GM19463 (cell line): Measurements from ENCODE around the gene MPZL1.

Experiments used
- ATAC-seq: cut with Tn5 transposase; IDR thresholded peaks from one replicate; pipeline ENCODE4 v1.9.1; 2021; ENCODE audit warnings: mild to moderate bottlenecking, moderate library complexity; ENCODE audit not compliant: unreplicated experiment

MPZL1 gene

GRCh38 chr1:167721617-167722151 is at the start of gene MPZL1:
Gene MPZL1, plus strand, starts transcription at chr1:167721982. Its CDS starts 170 bp downstream, at chr1:167722152.
- peak; percentile 91 for ATAC-seq

DNA sequence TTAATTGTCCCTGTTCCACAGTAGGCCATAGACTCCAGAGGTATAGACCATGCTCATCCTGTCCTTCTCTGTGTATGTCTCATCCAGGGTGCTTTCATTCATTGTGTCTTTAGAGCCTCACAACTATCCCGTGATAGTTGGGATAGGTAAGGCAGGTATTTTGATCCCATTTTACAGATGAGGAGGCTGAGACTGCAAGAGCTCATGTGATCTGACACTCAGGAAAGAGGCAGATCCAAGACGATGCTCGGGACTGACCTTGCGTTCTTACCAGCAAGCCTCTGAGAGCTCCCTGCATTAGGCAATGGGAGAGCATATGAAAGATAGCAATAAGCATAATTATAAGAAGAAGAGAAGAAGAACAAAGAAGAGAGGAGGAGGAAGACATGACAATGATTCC is 49.0 kb upstream of the MPZL1 start:
- no peak for ATAC-seq

GRCh38 chr1:167673265-167673664 is 48.5 kb upstream of the MPZL1 start:
- no peak for ATAC-seq

DNA sequence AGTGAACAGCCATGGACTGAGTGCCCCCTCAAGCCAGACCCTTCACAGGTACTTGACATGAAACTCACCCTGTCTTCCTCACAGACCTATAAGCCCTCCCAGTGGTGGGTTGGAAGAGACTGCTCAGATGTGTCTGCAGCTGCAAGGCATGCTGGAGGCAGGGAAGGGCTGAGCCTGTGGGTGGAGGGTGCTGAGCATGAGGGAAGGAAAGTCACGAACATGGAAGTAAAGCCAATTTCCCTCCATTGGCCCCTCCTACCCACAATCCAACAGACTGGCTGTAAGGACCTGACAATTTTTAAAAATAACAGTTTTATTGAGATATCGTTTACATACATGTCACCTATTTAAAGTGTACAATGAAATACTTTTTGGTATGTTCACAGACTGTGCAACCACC is 47.6 kb upstream of the MPZL1 start:
- ATAC-seq: no peak

DNA sequence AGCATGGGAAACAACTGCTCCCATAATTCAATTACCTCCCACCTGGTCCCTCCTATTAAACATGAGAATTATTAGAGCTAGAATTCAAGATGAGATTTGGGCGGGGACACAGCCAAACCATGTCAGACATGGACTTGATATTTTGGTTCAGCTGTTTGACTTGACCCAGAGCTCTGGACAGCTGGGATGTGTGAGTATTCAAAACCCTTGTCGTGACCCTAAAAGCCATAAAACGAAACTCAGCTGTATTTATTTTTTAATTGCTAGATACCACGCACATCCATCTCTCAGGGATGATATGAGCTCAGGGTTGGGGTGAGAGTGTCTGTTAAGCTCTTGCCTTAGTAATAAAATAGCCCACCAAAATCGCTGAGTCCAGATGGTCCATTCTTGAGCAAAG is 46.3 kb upstream of the MPZL1 start:
- ATAC-seq: no peak

GRCh38 chr1:167676205-167676915 is 45.4 kb upstream of the MPZL1 start:
- ATAC-seq: peak; percentile 58

GRCh38 chr1:167676916-167677848 is 44.6 kb upstream of the MPZL1 start:
- peak; percentile 34 for ATAC-seq

DNA sequence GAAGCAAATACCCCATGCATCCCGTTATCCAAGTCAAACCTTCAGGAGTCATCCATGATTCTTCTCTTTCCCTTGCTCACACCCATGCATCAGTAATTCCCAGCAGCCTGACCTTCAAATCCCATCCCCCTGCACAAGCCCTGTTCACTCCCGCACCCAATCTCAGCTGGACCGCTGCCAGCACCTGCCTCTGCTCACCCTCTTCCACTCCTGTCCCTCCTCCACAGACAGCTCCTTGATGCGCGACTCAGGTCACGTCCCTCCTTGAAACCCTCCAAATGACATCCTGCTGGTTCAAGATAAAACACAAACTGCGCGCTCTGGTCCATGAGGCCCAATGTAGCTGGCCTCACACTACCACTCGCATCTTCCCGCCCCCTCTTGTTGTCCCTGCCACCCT is 43.4 kb upstream of the MPZL1 start:
- ATAC-seq: no peak

DNA sequence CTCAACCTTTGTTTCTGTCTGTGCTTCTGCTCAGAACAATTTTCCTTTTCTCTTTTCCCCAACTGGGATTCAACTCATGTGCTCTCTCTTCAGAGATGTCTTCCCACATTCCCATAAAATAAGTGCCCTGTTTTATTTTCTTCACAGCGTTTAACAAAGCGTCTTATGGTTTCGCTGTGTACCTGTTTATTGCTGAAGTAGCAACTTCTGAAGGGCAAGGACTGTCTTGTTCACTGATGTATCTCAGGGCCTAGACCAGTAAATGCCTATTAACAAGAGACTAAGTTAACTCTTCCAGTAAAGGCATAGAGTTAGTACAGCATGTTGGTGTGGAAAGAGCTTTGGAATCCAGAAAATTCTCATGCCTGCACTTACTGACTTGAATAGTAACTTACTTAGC is 42.9 kb upstream of the MPZL1 start:
- no peak for ATAC-seq

DNA sequence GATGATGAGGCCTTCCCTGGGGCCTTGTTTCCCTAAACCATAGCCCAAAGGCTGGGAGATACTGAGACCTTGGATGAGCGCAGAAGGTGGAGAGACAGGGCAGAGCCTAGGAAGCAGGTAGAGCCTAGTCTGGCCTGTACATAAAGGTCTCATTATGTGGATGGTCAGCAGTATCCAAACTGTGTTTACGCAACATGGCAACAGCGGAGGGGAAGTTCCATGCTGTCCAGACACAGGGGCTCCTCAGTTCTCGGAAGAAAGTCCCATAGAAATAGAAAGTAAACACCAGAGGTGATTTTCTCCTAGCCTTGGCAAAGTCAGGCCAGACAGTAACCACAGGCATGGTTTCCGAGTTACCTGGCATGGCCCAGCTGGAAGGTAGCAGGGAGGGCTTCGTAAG is 42.1 kb upstream of the MPZL1 start:
- no peak for ATAC-seq

DNA sequence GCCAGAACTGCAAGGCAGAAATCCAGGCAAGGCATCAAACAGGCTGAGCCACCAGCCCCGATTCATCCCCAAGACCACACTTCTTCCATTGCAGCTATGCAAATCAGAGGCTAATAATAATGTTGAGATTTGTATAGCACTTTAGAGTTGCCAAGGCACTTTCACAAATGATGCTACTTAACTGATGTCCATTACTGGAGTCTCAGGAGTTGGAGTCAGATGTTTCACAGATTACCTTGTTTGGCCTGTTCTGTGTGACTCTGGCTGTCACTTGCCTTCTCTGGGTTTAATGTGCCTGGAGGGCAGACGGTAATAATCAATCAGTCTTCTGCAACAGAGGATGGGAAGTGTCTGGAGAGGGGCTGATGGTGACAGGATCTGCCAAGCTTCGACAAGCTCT is 40.8 kb upstream of the MPZL1 start:
- no peak for ATAC-seq

- ATAC-seq: no peak
These were observed 40.2 kb upstream of the MPZL1 start for GRCh38 chr1:167681451-167682098.

- ATAC-seq: no peak
These were observed 38.6 kb upstream of the MPZL1 start for GRCh38 chr1:167683226-167683625.

DNA sequence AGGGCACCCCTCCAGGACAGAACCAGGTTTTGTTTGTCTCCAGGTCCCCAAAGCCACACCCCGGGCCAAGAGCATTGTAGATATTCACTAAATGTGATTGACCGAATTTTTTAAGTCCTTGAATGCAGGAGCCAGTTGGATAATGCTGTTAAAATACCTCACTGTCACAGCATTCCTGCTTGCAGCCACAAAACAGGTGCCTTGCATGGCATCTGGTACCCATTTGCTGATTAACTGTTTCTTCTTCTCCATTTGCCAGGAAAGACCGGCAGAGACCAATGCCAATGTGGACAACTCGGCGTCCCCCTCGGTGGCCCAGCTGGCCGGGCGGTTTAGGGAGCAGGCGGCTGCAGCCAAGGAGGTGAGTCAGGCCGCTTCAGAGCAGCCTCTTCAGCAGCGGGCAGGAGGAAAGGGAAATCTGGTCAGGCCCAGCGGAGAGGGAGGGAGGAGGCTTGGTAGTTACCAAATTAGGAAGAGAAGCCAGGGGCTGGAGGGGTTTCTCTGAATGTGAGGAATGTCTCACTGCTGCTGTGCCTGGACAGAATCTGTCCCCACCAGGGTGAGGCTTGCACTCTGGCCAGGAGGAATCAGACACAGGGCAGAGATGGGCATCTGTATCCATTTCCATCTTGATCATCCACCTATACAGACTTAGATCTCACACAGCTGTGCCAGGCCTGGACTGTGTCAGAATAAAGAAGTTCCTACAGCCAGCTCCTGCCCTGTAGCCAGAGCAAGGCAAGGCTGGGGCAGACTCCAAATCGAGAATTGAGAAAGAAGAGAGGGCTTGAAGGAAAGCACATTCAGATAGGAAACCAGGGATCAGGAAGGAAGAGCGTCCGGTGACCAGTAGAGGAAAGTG is 37.9 kb upstream of the MPZL1 start:
- no peak for ATAC-seq

GRCh38 chr1:167685844-167686243 is 35.9 kb upstream of the MPZL1 start:
- ATAC-seq: no peak

- no peak for ATAC-seq
These were observed 33.8 kb upstream of the MPZL1 start for GRCh38 chr1:167687919-167688519.

DNA sequence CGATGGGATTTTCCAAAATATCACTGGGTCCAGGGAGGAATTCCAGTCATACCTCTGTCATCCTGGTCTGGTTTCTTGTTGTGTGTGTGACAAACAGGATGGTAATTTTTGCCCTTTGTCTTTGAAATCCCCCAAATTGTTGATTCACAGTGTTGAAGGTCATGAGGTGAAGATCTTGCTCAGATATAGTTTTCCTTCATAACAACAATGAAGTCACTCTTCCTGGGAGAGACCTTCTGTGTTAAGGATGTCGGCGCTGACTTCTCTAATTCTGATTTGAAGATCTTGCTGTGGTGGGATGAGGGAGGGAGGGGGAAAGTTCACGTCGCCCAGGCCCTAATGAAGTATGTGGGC is 32.2 kb upstream of the MPZL1 start:
- ATAC-seq: no peak

GRCh38 chr1:167690053-167690452 is 31.7 kb upstream of the MPZL1 start:
- no peak for ATAC-seq

DNA sequence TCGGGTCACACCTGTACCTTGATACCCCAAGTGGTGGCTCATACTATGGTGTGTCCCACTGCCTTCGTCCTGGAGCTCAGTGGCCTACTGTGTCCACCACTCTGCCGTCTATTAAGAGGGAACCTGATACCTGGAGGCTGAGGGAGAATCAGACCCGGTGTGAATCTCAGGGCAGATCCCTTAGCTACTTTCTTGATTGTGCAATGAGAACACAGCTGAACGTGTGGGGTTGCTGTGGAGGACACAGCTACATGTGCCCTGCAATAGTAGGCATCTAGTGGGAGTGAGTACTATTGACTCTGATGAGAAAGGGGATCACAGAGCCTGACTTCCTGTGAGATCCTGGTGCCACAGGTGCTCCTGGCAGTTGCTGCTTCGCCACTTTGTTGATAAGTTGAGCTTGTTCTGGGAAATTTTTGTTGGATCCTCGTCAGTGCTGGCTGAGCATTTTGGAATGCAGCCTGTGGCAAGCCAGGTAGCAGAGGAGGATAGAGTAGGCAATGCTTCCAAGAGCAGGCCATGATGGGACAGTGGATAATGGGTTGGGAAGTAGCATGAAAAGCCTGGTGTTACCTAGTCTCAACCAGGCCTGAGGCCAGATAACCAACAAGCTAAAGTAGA is 28.2 kb upstream of the MPZL1 start:
- no peak for ATAC-seq

GRCh38 chr1:167694691-167695090 is 27.1 kb upstream of the MPZL1 start:
- no peak for ATAC-seq
